Transverse colon (tissue), 4 donors: ENCODE measurements around the gene RFX2. TPM values are rescaled to one million over a fixed set of nuclear protein-coding genes. Genes with fewer than 3 reads are reported as not detected.

Experiments
- DNase-seq: peaks from one replicate; pipeline ENCODE4 v3.0.0-alpha.2; 2019
- H3K27ac ChIP-seq, 4 donors: fragments of 200-600 bp; sonication (generic); 2 replicates each; pipeline ENCODE4 v1.5.1; 2016 to 2018; ENCODE audit warnings: inconsistent platforms in 4 of 4
- H3K27me3 ChIP-seq: fragments of 200-600 bp; sonication (generic); 2 replicates; pipeline ENCODE4 v1.5.1; 2017; ENCODE audit warnings: inconsistent platforms
- H3K36me3 ChIP-seq, 4 donors: fragments of 200-600 bp; sonication (generic); 2 replicates each; pipeline ENCODE4 v1.5.1; 2017 to 2019; ENCODE audit warnings: inconsistent platforms in 4 of 4
- H3K4me1 ChIP-seq, 4 donors: fragments of 200-600 bp; sonication (generic); 2 replicates each; pipeline ENCODE4 v1.5.1; 2017 to 2020; ENCODE audit warnings: inconsistent platforms in 4 of 4
- H3K4me3 ChIP-seq, 4 donors: fragments of 200-600 bp; sonication (generic); 1 replicate in 1 of 4; 2 replicates in 3 of 4; pipeline versions ENCODE4 v1.5.1 to v1.6.1; 2017 to 2019; ENCODE audit warnings: inconsistent platforms in 4 of 4
- H3K9me3 ChIP-seq, 2 donors: fragments of 200-600 bp; sonication (generic); 2 replicates each; pipeline ENCODE4 v1.5.1; 2017 to 2019; ENCODE audit warnings: inconsistent platforms in 2 of 2
- CTCF ChIP-seq, 5 experiments: fragments of 200-600 bp in 3 of 5; fragments of 450-650 bp in 2 of 5; sonication (generic) in 3 of 5; IDR thresholded peaks; 1 replicate in 2 of 5; 2 replicates in 3 of 5; pipeline ENCODE4 v1.5.1; 2016 to 2017; ENCODE audit warnings: antibody characterized with exemption in 5 of 5, inconsistent platforms in 3 of 5, mild to moderate bottlenecking in 2 of 5, moderate library complexity in 1 of 5
- EP300 ChIP-seq: sonication (generic); formaldehyde crosslinking; IDR thresholded peaks from one replicate; pipeline ENCODE4 v1.6.1; 2017; ENCODE audit warnings: antibody characterized with exemption, low read depth
- POLR2A ChIP-seq: fragments of 450-650 bp; IDR thresholded peaks from one replicate; pipeline ENCODE4 v1.6.1; 2016; ENCODE audit warnings: antibody characterized with exemption, mild to moderate bottlenecking, moderate library complexity
- POLR2AphosphoS5 ChIP-seq, 3 donors: sonication (generic); formaldehyde crosslinking; IDR thresholded peaks; one replicate each; pipeline ENCODE4 v1.6.1; 2016; ENCODE audit warnings: antibody characterized with exemption in 3 of 3
- WGBS, 2 donors: methylation state at CpG; one replicate each; pipeline ENCODE4 v1.1.5; 2018; ENCODE audit warnings: low coverage in 1 of 2; 5-methylcytosine and 5-hydroxymethylcytosine counted together
- in situ Hi-C, 4 donors: fragments of 200-750 bp; cut with MboI; loops; one replicate each; pipeline versions ENCODE4 v1.15.0 to v1.15.1; 2017; ENCODE audit warnings: low sequenced_read_pairs in 3 of 4, low pct_ligation_motif_present in 1 of 4, low pct_unique_long_range_greater_than_20kb in 1 of 4
- intact Hi-C: fragments of 100-400 bp; cut with DNase I; formaldehyde crosslinking; loops from one replicate; pipeline ENCODE4 v1.15.1; 2023; ENCODE audit warnings: low total_unique reads
- total RNA-seq, 4 donors: library from RNA; depleted of rRNA; stranded (reverse); fragments of >200 nt; gene quantifications; one replicate each; pipeline ENCODE4 v1.1.0, GENCODE V29; 2016

RFX2 gene
- total RNA-seq, 4 donors from 2014 or later, result 6.1 to 57.5 (median 11.8) TPM

GRCh38 chr19:6117534-6117933 is 7.2 kb upstream of the RFX2 start:
- no peak overlapping the region for H3K27ac ChIP-seq
- H3K36me3 ChIP-seq, result no peaks in the 10 kb centered on the region
- TF ChIP-seq POLR2AphosphoS5 (IDR thresholded peaks at IDR 0.05) (no peak), EP300 (no peak), POLR2A (no peak), CTCF (IDR thresholded peaks at IDR 0.05) (no peak)
- no peaks in the 10 kb centered on the region for H3K27me3 ChIP-seq
- intact Hi-C loops (no loop called here), in situ Hi-C loops (no loop called here)
- H3K4me3 ChIP-seq, result no peak overlapping the region
- no peaks in the 10 kb centered on the region for H3K4me1 ChIP-seq
- peaks cover 0 to 3% of the 10 kb centered on the region in 2 donors for H3K9me3 ChIP-seq
- DNase-seq, result no peak

DNA sequence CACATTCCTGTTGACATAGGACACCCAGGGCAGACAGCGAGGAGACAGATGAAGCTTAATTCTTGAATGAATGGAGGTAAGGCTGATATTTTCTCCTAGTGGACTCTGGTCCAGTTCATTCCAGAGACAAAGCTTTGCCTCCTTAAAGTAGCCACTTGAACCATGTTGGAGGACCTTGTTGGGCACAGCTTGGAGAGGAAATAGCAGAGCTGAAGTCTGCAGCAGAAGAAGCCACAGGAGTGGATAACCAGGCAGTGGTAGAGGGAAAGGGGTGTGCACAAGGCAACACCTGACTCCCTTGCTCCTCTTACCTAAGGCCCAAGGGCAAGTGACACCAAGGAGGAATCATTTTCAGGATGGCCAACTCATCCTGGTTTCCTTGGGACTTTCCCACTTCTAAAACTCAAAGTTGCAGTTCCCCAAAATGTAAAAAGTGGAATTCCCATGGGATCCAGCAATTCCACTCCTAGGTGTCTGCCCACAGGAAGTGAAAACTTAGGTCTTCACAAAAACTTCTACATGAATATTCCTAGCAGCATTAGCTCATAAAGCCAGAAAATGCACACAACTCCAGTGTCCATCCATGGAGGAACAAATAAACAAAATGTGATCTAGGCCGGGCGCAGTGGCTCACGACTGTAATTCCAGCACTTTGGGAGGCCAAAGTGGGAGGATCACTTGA is 6.6 kb upstream of the RFX2 start:
- no peak for DNase-seq
- 94% methylated on average over 4 of the region's 4 CpGs; no CpG with 5 or more reads in 1 of the 2 donors for WGBS, 2 donors
- intact Hi-C loops, result no loop called here

DNA sequence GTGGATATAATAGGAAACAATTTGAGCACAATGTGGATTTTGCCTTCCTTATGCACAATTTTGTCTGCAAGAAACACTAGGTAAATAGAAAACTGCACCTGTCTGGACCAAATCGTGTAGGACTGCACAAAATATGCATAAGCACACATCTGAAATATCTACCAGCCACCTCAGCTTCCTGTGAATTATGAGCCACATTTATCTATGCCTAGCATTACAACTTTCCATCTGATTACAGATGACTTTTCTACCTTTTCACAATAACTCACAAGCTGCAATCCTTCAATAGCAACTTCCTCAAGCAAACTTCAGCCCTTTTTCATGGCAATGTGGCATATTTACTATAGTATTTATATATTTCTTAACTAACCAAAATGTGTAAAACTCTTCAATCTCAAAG is 5.7 kb upstream of the RFX2 start:
- H3K4me3 ChIP-seq, result no peak overlapping the region
- H3K4me1 ChIP-seq, result peaks cover 0 to 4% (median 0%) of the 10 kb centered on the region in 4 donors
- no peak overlapping the region for H3K27ac ChIP-seq
- intact Hi-C loops, result no loop called here
- no peaks in the 10 kb centered on the region for H3K36me3 ChIP-seq
- TF ChIP-seq POLR2AphosphoS5 (IDR thresholded peaks at IDR 0.05), result no peak
- no peak for TF ChIP-seq POLR2A
- no peak for TF ChIP-seq CTCF (IDR thresholded peaks at IDR 0.05)
- DNase-seq, result no peak
- H3K27me3 ChIP-seq, result no peaks in the 10 kb centered on the region
- WGBS, 2 donors, result 43 to 45% methylated on average over 1 of the region's 1 CpG
- in situ Hi-C loops, result no loop called here
- H3K9me3 ChIP-seq, result peaks cover 0 to 3% of the 10 kb centered on the region in 2 donors

More for the DNA sequence above, 6.6 kb upstream of the RFX2 start:
- Histone ChIP-seq H3K27me3 (no peaks in the 10 kb centered on the region), H3K9me3 (peaks cover 0 to 3% of the 10 kb centered on the region in 2 donors), H3K27ac (no peak overlapping the region), H3K36me3 (no peaks in the 10 kb centered on the region), H3K4me3 (no peak overlapping the region), H3K4me1 (no peaks in the 10 kb centered on the region)
- TF ChIP-seq POLR2A (no peak), EP300 (no peak), CTCF (IDR thresholded peaks at IDR 0.05) (no peak), POLR2AphosphoS5 (IDR thresholded peaks at IDR 0.05) (no peak)
- in situ Hi-C loops, result no loop called here

DNA sequence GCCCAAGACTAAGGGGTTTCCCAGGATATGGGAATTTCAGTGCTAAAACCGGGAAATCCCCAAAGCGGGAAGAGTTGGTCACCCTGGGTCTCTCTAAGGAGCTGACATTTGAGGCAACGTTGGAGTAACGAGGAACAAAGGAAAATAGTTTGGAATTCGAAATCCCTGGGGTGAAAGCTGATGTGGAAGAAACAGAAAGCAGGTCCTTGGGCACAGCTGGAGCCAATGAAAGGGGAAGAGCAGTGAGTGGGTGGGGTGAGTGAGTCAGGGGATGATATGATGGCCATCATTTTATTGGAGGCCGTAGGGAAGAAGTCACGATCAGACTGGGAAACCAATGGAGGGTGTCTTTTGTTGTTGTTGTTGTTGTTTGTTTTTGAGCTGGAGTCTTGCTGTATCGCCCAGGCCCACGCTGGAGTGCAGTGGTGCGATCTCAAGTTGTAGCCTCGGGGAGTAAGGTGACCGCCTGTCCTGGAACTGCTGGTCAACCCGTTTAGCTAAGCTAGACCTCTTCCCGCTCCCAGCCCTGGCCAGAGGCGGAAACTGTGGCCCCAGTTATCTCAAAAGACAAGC is 3.4 kb upstream of the RFX2 start:
- Histone ChIP-seq H3K27me3 (no peaks in the 10 kb centered on the region), H3K9me3 (peaks cover 0 to under 1% of the 10 kb centered on the region in 2 donors), H3K4me1 (peaks cover 4 to 19% (median 11%) of the 10 kb centered on the region in 4 donors), H3K27ac (no peak overlapping the region), H3K4me3 (no peak overlapping the region), H3K36me3 (no peaks in the 10 kb centered on the region)
- WGBS, 2 donors, result 76 to 79% methylated on average over 4 to 15 of the region's 15 CpGs
- DNase-seq, result no peak
- TF ChIP-seq CTCF (IDR thresholded peaks at IDR 0.05) (no peak), POLR2A (no peak), EP300 (no peak), POLR2AphosphoS5 (IDR thresholded peaks at IDR 0.05) (no peak)
- intact Hi-C loops, result no loop called here
- in situ Hi-C loops, result no loop called here
